HepG2 (cell line): ENCODE results near the gene CAMK1G. TPM values are rescaled to one million over a fixed set of nuclear protein-coding genes. Genes with fewer than 3 reads are reported as not detected.

Experiments
- ATAC-seq: fragments of 200-7000 bp; cut with Tn5 transposase; 3 replicates; pipeline ENCODE4 v1.9.1; 2020; ENCODE audit warnings: mild to moderate bottlenecking, moderate library complexity
- BruUV-seq: library from RNA; stranded (reverse); fragments of 400-500 nt; replicated peaks from 2 replicates; lab custom pipeline; 2021; lab: Mats Ljungman, UMichigan
- CTCF ChIA-PET: fragments of 300-600 bp; formaldehyde crosslinking; extraction: SDS; loops from one replicate; lab custom pipeline; 2021; ENCODE audit warnings: low total read pairs, inconsistent platforms, low intra/inter-chr PET ratio; lab: Yijun Ruan, JAX
- POLR2A ChIA-PET: fragments of 350-600 bp; sonication (Branson Sonifier 250); formaldehyde crosslinking; loops from one replicate; lab custom pipeline; 2020; ENCODE audit warnings: antibody characterized with exemption, inconsistent platforms; lab: Yijun Ruan, JAX
- DNase-seq: peaks from one replicate; pipeline ENCODE4 v3.0.0-alpha.2; 2015; ENCODE audit warnings: low spot score
- FAIRE-seq: peaks from 3 replicates; lab custom pipeline; 2011; peaks lifted over from hg19 to GRCh38; lab: Jason Lieb, UNC
- H2AFZ ChIP-seq: one replicate; pipeline ENCODE4 v1.6.1; 2011; ENCODE audit warnings: low read length, inconsistent platforms
- H3K27ac ChIP-seq: fragments of 300-600 bp; 3 replicates; pipeline ENCODE4 v1.8.0; 2011; ENCODE audit warnings: mixed run types, mild to moderate bottlenecking, mixed read lengths, low read length, inconsistent platforms; ENCODE audit not compliant: insufficient read depth; ENCODE audit errors: extremely low read length
- H3K27me3 ChIP-seq, 2 experiments: fragments of 200-600 bp in 1 of 2; 2 replicates in 1 of 2; 3 replicates in 1 of 2; pipeline versions ENCODE4 v1.6.0 to v1.8.0; 2011; ENCODE audit warnings: low read length in 2 of 2, mild to moderate bottlenecking in 2 of 2, moderate library complexity in 2 of 2, inconsistent platforms in 1 of 2; ENCODE audit not compliant: insufficient read depth in 2 of 2, control insufficient read depth in 1 of 2
- H3K36me3 ChIP-seq, 2 experiments: fragments of 200-600 bp in 1 of 2; replicated peaks in 1 of 2; 2 replicates in 1 of 2; 3 replicates in 1 of 2; pipeline versions ENCODE4 v1.5.1 to v1.8.0; 2011; ENCODE audit warnings: low read length in 2 of 2, inconsistent platforms in 1 of 2; ENCODE audit not compliant: insufficient read depth in 2 of 2, control insufficient read depth in 1 of 2
- H3K4me1 ChIP-seq: 2 replicates; pipeline ENCODE4 v1.5.1; 2012; ENCODE audit warnings: low read length, inconsistent platforms; ENCODE audit not compliant: insufficient read depth
- H3K4me2 ChIP-seq: 2 replicates; pipeline ENCODE4 v1.6.0; 2011; ENCODE audit warnings: low read depth, low read length, inconsistent platforms
- H3K4me3 ChIP-seq, 3 experiments: fragments of 200-600 bp in 1 of 3; sonication (generic), shearing (Covaris generic) in 1 of 3; replicated peaks in 1 of 3; 2 replicates each; pipeline ENCODE4 v1.5.1; 2011 to 2016; ENCODE audit warnings: low read length in 3 of 3, inconsistent platforms in 2 of 3, low read depth in 2 of 3, mild to moderate bottlenecking in 2 of 3, control low read depth in 1 of 3, mixed read lengths in 1 of 3; ENCODE audit not compliant: insufficient read depth in 1 of 3
- H3K79me2 ChIP-seq: one replicate; pipeline ENCODE4 v1.6.1; 2011; ENCODE audit warnings: low read length, inconsistent platforms; ENCODE audit not compliant: insufficient read depth
- H3K9ac ChIP-seq: 2 replicates; pipeline ENCODE4 v1.6.0; 2011; ENCODE audit warnings: mild to moderate bottlenecking, low read depth, low read length, inconsistent platforms; ENCODE audit not compliant: insufficient read depth
- H3K9me3 ChIP-seq: 2 replicates; pipeline ENCODE4 v1.5.1; 2012; ENCODE audit warnings: mild to moderate bottlenecking, low read length
- H4K20me1 ChIP-seq: 2 replicates; pipeline ENCODE4 v1.6.0; 2011; ENCODE audit warnings: inconsistent platforms, mild to moderate bottlenecking, low read length, moderate library complexity; ENCODE audit not compliant: insufficient read depth
- CENPX ChIP-seq: sonication (generic); formaldehyde crosslinking; IDR thresholded peaks from 2 replicates; pipeline ENCODE4 v1.9.0; 2021; ENCODE audit warnings: mild to moderate bottlenecking, missing genetic modification reagents, moderate library complexity
- CSRNP1 ChIP-seq: sonication (generic); formaldehyde crosslinking; IDR thresholded peaks from 2 replicates; pipeline ENCODE4 v1.8.1; 2023; ENCODE audit warnings: mild to moderate bottlenecking, missing genetic modification reagents
- DPF2 ChIP-seq: sonication (generic); formaldehyde crosslinking; IDR thresholded peaks from 2 replicates; pipeline ENCODE4 v1.4.0; 2020; ENCODE audit warnings: mild to moderate bottlenecking, low read depth, missing genetic modification reagents, borderline replicate concordance
- MBNL3 ChIP-seq: fragments of 250-450 bp; sonication (Bioruptor Pico); conservative IDR thresholded peaks from 2 replicates; pipeline ENCODE4 v1.8.0; 2022; ENCODE audit warnings: mild to moderate bottlenecking, inconsistent platforms
- NAIF1 ChIP-seq: sonication (generic); formaldehyde crosslinking; IDR thresholded peaks from 2 replicates; pipeline ENCODE4 v1.5.0; 2020; ENCODE audit warnings: mild to moderate bottlenecking, missing genetic modification reagents, borderline replicate concordance
- RXRA ChIP-seq: sonication (generic); formaldehyde crosslinking; IDR thresholded peaks from 2 replicates; pipeline ENCODE4 v1.5.1; 2020; ENCODE audit warnings: missing genetic modification reagents
- SMAD1 ChIP-seq: sonication (generic); formaldehyde crosslinking; IDR thresholded peaks from 2 replicates; pipeline ENCODE4 v1.4.0; 2020; ENCODE audit warnings: missing genetic modification reagents, low read depth, mild to moderate bottlenecking, borderline replicate concordance
- SMARCC2 ChIP-seq: fragments of 450-650 bp; IDR thresholded peaks from 2 replicates; pipeline ENCODE4 v1.6.1; 2017; ENCODE audit warnings: antibody characterized with exemption, mild to moderate bottlenecking
- SOX13 ChIP-seq, 3 experiments: fragments of 450-650 bp in 1 of 3; sonication (generic) in 1 of 3; formaldehyde crosslinking in 1 of 3; IDR thresholded peaks in 2 of 3; conservative IDR thresholded peaks in 1 of 3; 2 replicates each; pipeline versions ENCODE4 v1.5.0 to v1.6.1; 2016 to 2020; ENCODE audit warnings: antibody characterized with exemption in 1 of 3, mild to moderate bottlenecking in 1 of 3, missing compliant biosample characterization in 1 of 3, missing genetic modification reagents in 1 of 3, moderate library complexity in 1 of 3
- TCF7 ChIP-seq: sonication (generic); IDR thresholded peaks from 2 replicates; pipeline ENCODE4 v1.6.1; 2016; ENCODE audit warnings: antibody characterized with exemption, low read depth
- ZFAT ChIP-seq: sonication (generic); formaldehyde crosslinking; conservative IDR thresholded peaks from 2 replicates; pipeline ENCODE4 v1.8.1; 2023; ENCODE audit warnings: missing genetic modification reagents, inconsistent platforms
- ZFY ChIP-seq: sonication (generic); formaldehyde crosslinking; IDR thresholded peaks from 2 replicates; pipeline ENCODE4 v1.4.0; 2020; ENCODE audit warnings: missing genetic modification reagents
- ZNF24 ChIP-seq: fragments of 450-650 bp; IDR thresholded peaks from 2 replicates; pipeline ENCODE4 v1.6.1; 2017; ENCODE audit warnings: antibody characterized with exemption, mild to moderate bottlenecking
- ZNF276 ChIP-seq: sonication (generic); formaldehyde crosslinking; IDR thresholded peaks from 2 replicates; pipeline ENCODE4 v1.4.0; 2020; ENCODE audit warnings: mild to moderate bottlenecking, low read depth, missing genetic modification reagents
- ZNF570 ChIP-seq: sonication (generic); formaldehyde crosslinking; IDR thresholded peaks from 2 replicates; pipeline ENCODE4 v1.4.0; 2020; ENCODE audit warnings: mild to moderate bottlenecking, missing genetic modification reagents, borderline replicate concordance
- ZNF674 ChIP-seq: sonication (generic); formaldehyde crosslinking; IDR thresholded peaks from 2 replicates; pipeline ENCODE4 v1.5.0; 2020; ENCODE audit warnings: low read depth, mild to moderate bottlenecking, missing genetic modification reagents
- WGBS: methylation state at CpG from one replicate; pipeline ENCODE4 v1.1.6; 2017; ENCODE audit warnings: low lambda C conversion rate; 5-methylcytosine and 5-hydroxymethylcytosine counted together
- in situ Hi-C: cut with HindIII; loops from 2 replicates; pipeline ENCODE4 v1.10.0; 2017; ENCODE audit warnings: low pct_unique_long_range_greater_than_20kb; ENCODE audit not compliant: extremely low pct_ligation_motif_present
- intact Hi-C: fragments of 100-400 bp; cut with micrococcal nuclease; formaldehyde crosslinking; loops from one replicate; pipeline ENCODE4 v1.10.0; 2022; ENCODE audit not compliant: unreplicated experiment
- polyA plus RNA-seq, 8 experiments: library from polyadenylated mRNA; depleted of rRNA in 3 of 8; stranded (reverse) in 7 of 8; unstranded in 1 of 8; fragments of >200 nt; fragmentation: Illumina TruSeq in 4 of 8; extraction: Trizol in 4 of 8; gene quantifications; 2 replicates each; pipeline versions ENCODE4 v1.2.1 to v1.2.3, GENCODE V29; 2011 to 2016; ENCODE audit warnings: low read depth in 4 of 8, missing spikeins in 1 of 8, mixed read lengths in 1 of 8; ENCODE audit not compliant: insufficient read depth in 1 of 8
- total RNA-seq, 5 experiments: library from RNA; depleted of rRNA; stranded (reverse); fragments of >200 nt; fragmentation: Illumina TruSeq; extraction: Trizol; gene quantifications; 2 replicates each; pipeline ENCODE4 v1.2.3, GENCODE V29; 2016; ENCODE audit warnings: low read depth in 1 of 5

CAMK1G gene
- total and polyA plus RNA-seq, 2 of the 13 experiments (the other 11 are each of a cell fraction or from before 2014, with no cell fraction given): not detected

- Histone ChIP-seq H3K4me2 (no peak overlapping the region), H3K4me1 (no peaks in the 10 kb centered on the region), H4K20me1 (no peaks in the 10 kb centered on the region), H3K79me2 (no peaks in the 10 kb centered on the region), H3K4me3 (no peak overlapping the region), H3K27ac (no peak overlapping the region), H3K27me3 (no peaks in the 10 kb centered on the region; a peak in 1 of 5 replicates), H3K36me3 (no peaks in the 10 kb centered on the region), H3K9me3 (no peaks in the 10 kb centered on the region), H3K9ac (no peak overlapping the region), H2AFZ (no peak overlapping the region)
- intact Hi-C loops: loop anchor here (1.0 kb wide), 1 partner anchor 47 kb away; no protein-coding TSS in a partner anchor
- DNase-seq: no peak
- ChIA-PET CTCF (interaction anchor here (1.4 kb wide), 1 partner anchor 47 kb away, joined by 4 read pairs; no protein-coding TSS in a partner anchor), POLR2A (no interaction called here)
- FAIRE-seq: no peak
- in situ Hi-C loops: no loop called here
- WGBS: 62% methylated on average over 15 of the region's 16 CpGs
- no TSS peak for BruUV-seq
- peak; percentile 59 for ATAC-seq
- TF ChIP-seq RXRA (no peak), ZNF276 (CRISPR knock-in tag) (no peak), SMAD1 (no peak), CENPX (CRISPR knock-in tag) (no peak), SOX13 (IDR thresholded peaks at IDR 0.05) (no peak), SOX13 (CRISPR knock-in tag; conservative IDR thresholded peaks at IDR 0.05 in 1 of 2, IDR thresholded peaks at IDR 0.05 in 1 of 2) (no peak), ZNF674 (CRISPR knock-in tag) (no peak), CSRNP1 (CRISPR knock-in tag) (no peak), ZNF570 (CRISPR knock-in tag) (no peak), SMARCC2 (no peak), ZFY (CRISPR knock-in tag) (no peak), NAIF1 (CRISPR knock-in tag) (no peak), DPF2 (CRISPR knock-in tag) (no peak), ZFAT (CRISPR knock-in tag) (no peak), TCF7 (no peak), ZNF24 (no peak), MBNL3 (CRISPR knock-in tag) (no peak)
Measured at GRCh38 chr1:209645574-209646452, 62.3 kb downstream of the CAMK1G start.
